GM19239 (cell line): ENCODE measurements around the gene HGS.
A peak's percentile ranks its signal among the peaks of the same experiment; 100 is the strongest.

ENCODE experiments used
- DNase-seq: peaks from one replicate; pipeline ENCODE4 v3.0.0; 2011; ENCODE audit warnings: low spot score; ENCODE audit not compliant: insufficient read length
- FAIRE-seq: peaks from 2 replicates; lab custom pipeline; 2011; peaks lifted over from hg19 to GRCh38; lab: Jason Lieb, UNC

HGS gene

DNA sequence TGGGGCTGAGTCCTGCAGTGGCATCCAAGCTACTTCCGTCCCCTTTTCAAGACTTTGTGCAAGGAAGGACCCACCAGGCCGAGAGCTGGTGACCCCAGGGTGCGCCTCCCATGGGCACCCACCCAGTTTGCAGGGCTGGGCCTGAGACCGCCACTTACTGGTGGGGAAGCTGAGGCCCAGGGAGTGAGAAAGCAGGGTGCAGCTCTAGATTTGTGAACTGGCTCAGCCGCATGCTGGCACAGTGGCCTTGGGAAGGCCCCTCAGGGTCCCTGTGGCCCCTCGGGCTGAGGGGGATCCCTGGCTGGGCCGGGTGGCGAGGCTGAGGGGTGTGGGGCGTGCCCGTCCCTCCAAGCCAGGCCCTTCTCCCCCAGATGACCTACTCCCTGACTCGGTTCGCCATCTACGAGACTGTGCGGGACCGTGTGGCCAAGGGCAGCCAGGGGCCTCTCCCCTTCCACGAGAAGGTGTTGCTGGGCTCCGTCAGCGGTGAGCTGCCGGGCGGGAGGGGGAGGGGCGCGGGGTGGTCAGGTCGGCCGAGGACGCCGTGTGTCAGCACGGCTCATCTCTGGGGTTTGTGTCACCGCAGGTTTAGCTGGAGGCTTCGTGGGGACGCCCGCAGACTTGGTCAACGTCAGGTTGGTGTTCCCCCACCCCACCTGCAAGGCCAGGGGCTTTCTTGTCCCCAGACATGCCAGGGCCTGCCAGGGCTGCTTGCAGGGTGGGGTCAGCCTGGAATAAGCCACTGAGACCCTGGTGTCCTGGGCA lies 31.5 kb downstream of the HGS start:
- DNase-seq = no peak
- no peak for FAIRE-seq

DNA sequence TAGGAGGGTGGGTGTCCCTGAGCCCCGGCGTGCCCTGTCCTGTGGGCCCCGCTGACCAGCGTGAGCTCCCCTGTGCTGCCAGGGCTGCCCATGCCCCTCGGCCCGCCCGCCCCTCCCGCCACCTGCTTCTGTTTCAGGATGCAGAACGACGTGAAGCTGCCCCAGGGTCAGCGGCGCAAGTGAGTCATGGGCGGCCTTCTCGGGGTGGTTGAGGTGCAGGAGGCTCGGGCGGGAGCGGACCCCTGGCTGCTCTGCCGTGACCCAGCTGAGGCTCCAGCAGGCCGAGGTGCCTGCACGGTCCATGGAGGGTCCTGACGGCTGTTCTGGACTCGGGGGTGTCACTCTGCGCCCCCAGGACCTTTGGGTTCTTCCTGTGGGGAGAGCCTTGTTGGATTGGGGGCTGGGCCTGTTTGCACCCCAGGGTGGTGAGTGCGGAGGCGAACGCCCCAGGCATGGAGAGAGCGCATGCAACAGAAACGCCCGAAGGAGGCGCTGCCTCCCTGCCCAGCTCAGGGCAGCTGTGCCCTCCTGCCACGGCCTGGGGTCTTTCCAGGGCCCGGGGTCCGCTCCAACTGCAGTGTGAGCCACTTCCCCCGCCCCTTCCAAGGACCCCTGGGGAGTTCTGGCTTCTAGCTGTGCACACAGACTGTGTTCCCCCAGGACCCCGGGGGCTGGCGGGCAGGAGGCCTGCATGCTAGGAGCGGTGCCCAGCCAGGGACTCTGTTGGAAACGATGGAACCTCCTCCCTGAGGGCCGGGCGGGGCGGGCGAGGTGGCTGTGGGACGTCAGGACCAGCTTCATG lies 32.3 kb downstream of the HGS start:
- FAIRE-seq (no peak), DNase-seq (no peak)

DNA sequence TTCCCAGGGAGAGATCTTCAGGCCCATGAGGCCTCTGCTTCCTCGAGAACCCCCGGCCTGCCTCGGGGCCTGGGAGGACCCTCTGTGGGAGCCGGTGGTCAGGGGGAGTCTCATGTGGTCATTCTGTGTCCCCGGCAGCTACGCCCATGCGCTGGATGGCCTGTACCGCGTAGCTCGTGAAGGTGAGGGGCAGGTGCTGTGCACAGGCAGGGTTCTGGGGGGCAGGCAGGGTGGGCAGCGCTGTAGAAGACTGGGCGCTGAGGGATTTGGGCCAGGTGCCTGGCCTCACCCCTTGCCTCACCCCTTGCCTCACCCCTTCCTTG lies 32.8 kb downstream of the HGS start:
- DNase-seq (no peak), FAIRE-seq (no peak)

DNA sequence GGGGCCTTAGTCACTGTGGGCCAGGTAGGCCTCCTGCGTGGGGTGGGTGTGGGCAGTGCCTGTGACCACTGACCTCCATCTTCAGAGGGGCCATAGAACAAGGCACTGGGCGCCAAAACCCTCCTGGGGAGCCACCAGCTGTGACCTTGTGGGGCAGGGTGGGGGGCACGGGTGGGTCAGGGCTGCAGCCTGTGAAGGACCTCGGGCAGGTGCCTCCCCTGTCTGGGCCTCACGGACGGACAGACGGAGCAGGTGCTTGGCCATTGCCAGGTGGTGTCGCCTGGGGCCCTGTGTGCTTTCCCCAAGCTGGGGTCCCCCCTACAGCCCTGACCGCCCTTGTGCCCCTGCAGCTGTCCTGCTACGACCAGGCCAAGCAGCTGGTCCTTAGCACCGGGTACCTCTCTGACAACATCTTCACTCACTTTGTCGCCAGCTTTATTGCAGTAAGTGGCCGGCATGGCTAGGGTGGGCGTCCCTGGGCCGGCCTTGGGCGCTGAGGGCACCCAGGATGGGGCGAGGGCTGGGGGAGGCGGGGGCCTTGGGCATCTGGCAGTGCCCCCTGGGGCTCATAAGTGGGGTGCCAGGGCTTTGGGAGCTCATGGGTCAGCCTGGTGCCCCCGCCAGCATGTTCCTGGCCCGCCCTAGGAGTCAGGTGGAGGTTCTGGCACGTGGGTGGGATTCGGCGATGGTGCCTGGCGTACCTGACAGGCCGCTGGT lies 33.4 kb downstream of the HGS start:
- FAIRE-seq (no peak), DNase-seq (no peak)

DNA sequence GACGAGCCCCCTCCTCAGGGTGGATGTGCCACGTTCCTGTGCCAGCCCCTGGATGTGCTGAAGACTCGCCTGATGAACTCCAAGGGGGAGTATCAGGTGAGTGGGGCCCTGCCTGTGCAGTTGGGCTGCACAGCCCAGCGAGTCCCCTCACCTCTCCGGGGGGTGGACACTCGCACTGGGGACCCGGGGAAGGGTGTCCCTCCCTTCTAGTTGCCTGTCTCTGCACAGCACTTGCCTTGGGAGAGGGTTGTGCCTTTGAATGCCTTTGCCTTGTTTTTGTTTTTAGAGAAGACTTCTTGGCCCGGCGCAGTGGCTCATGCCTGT lies 33.9 kb downstream of the HGS start:
- no peak for DNase-seq
- no peak for FAIRE-seq

DNA sequence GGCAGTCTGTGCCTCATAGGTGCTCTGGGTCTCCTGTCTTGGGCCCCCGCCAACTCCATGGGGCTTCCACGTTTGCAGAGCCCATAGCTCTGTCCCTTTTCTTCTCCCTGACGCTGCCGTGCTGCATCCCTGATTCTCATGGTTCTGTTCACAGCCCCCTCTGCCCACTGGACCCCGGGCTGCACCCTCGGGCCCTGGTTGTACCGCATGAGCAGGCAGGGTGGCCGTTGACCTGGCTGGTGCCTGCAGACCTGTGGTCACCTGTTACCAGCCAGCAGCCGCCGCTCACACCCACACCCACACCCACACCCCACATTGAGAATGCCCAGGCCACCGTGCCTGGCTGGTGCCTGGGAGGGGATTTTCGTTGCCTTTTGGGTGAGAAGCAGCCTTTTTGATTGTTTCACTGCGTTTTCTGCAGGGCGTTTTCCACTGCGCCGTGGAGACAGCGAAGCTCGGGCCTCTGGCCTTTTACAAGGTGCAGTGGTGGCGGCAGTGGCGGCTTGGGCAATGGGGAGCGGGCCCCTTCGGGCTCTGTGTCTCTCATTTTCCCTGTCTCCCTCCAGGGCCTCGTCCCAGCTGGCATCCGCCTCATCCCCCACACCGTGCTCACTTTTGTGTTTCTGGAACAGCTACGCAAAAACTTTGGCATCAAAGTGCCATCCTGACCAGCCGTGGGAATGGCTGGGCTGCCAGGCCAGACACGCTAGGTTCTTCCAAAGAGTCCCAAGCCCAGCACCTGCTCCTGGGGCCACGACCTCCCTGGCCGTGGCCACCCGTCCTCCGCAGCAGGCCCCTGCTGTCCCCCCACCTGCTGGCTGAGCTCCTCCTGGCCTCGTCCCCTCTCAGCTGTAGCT lies 35.8 kb downstream of the HGS start:
- FAIRE-seq (no peak), DNase-seq (no peak)

DNA sequence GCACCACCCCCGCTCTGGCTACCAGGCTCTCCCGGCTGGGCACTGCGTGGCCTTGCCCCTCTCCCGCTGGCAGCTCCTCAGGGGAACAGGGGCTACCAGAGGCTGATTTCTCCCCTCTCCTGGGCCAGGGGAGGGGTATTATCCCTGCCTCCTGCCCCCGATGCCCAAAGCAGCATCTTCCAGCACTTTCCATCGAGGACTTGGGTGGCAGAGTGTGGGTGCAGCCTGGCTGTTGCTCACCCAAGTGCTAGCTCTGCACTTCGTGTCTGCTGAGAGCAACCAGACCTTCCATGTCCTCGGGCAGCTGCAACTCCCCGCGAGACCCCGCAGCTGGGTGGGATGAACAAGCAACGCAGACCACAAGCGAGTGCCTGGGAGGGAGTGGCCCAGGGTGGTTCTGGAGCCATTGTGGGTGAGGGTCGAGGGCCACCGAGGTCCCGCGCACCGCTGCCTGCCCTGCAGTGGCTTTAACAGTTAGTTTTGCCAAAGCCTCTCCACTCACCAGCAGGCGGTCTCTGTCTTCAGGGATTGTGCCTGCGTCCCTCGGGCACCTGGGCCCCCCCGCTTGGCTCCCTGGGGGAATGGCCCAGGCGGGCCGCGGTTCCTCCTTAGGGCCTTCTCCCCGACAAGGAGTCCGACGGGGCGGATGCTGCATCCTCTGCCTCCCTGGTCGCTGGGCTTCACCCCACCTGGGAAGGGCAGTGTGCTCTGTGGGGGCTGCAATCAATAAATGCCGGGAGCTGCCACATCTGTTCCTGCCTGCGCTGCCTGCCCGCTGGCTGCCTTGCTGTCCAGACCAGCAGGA lies 36.7 kb downstream of the HGS start:
- no peak for DNase-seq
- no peak for FAIRE-seq

DNA sequence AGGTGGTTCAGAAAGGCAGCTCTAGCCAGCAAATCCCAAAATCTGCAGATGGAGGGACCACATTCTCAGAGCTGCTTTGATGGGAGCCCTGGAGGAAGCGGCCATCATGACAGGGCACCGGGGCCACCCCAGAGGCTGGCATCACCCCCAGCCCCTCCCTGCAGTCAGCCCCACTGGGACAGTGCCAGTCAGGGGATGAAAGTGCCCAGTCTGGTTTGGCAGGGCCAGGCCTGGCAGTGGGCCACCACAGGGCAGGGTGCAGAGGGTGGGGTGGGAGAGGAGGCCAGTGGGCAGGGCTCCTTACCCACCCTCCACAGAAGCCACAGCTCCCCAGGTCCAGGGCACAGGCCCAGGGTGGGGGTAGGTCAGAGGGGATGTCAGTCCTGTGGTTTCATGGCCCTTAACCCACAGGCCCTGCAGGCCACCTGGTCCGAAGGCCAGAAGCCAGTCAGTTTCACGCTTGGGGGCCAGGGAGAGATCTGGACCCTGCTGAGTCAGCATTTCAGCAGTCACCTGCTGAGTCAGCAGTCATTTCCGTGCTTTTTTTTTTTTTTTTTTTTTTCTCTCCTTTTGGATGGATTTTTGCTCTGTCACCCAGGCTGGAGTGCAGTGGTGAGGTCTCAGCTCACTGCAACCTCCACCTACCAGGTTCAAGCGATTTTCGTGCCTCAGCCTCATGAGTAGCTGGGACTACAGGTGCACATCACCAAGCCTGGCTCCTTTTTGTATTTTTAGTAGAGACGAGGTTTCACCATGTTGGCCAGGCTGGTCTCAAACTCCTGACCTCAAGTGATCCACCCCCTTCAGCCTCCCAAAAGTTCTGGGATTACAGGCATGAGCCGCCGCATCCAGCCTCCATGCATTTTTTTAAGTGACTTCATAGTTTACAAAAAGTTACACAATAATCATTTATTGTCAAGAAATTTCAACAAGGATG lies 38.6 kb downstream of the HGS start:
- no peak for DNase-seq
- FAIRE-seq = no peak

DNA sequence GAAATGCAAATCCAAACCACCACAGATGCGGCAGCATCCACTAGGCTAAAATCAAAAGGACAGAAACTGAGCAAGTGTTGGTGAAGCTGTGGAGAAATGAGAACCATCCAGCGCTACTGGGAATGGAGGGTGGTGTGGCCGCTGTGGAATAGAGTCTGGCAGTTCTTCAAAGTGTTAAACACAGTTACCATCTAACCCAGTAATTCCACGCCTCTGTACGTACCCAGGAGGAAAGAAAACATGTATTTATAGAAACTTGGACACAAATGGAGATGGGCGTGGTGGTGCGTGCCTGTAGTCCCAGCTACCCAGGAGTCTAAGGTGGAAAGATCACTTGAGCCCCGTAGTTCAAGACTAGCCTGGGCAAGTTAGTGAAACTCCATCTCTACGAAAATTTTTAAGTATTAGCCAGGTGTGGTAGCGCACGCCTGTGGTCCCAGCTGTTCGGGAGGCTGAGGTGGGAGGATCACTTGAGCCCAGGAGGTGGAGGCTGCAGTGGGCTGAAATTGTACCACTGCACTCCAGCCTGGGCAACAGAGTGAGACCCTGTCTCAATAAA lies 39.9 kb downstream of the HGS start:
- no peak for DNase-seq
- FAIRE-seq = no peak

DNA sequence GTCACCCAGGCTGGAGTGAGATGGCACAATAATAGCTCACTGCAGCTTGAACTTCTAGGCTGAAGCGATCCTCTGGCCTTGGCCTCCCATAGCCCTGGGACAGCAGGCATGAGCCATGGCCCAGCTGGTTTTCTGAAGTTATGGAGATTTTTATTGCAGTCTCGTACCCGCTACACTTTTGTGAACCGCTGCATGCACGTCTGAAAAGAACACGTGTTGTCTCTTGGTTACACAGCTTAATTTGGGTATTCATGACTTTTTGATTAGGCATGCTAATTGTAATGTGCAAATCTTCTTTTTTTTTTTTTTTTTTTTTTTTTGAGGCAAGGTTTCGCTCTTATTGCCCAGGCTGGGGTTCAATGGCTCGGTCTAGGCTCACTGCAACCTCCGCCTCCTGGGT lies 41.6 kb downstream of the HGS start:
- FAIRE-seq = no peak
- DNase-seq = no peak

DNA sequence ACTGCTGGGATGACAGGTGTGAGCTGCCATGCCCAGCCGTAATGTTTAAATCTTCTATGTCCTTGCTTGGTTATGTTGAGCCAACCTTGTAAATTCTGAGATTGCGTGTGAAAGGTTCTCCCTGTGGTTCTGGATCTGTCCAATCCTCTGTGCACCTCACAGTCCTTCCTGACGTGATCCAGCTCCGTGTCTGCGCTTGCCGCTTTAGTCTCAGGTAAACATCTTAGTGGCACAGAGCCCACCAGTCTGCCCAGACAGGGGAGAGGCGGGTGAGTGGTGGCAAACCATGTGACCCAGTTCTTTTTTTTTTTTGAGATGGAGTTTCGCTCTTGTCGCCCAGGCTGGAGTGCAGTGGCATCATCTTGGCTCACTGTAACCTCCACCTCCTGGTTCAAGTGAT lies 42.2 kb downstream of the HGS start:
- no peak for FAIRE-seq
- DNase-seq = no peak

DNA sequence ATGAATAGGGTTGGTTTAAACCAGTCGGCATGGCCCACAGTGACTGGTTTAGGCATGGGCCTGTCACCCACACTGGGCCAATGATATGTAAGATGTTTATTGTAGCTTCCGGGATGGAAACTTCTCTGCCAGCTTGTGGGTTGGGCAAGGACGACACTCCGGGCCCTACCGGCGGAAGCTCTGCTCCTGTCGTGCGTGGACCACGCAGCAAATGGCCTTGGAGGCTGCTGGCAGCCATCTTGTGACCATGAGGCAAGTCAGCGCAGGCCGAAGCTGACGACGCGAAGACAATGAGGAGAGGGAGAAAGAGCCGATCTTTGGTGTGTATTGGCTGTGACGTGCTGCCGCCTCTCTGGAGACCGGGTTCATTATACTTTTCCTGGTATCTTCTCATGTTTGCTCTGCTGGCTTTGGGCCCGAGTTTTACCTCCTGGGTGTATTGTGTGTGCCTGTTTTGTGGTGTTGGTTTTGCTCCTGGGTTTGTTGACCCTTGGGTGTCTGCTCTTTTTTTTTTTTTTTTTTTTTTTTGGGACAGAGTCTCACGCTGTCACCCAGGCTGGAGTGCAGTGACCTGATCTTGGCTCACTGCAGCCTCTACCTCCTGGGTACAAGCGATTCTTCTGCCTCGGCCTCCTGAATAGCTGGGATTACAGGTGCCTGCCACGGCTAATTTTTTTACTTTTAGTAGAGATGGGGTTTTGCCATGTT lies 43.7 kb downstream of the HGS start:
- DNase-seq = no peak
- FAIRE-seq = no peak

DNA sequence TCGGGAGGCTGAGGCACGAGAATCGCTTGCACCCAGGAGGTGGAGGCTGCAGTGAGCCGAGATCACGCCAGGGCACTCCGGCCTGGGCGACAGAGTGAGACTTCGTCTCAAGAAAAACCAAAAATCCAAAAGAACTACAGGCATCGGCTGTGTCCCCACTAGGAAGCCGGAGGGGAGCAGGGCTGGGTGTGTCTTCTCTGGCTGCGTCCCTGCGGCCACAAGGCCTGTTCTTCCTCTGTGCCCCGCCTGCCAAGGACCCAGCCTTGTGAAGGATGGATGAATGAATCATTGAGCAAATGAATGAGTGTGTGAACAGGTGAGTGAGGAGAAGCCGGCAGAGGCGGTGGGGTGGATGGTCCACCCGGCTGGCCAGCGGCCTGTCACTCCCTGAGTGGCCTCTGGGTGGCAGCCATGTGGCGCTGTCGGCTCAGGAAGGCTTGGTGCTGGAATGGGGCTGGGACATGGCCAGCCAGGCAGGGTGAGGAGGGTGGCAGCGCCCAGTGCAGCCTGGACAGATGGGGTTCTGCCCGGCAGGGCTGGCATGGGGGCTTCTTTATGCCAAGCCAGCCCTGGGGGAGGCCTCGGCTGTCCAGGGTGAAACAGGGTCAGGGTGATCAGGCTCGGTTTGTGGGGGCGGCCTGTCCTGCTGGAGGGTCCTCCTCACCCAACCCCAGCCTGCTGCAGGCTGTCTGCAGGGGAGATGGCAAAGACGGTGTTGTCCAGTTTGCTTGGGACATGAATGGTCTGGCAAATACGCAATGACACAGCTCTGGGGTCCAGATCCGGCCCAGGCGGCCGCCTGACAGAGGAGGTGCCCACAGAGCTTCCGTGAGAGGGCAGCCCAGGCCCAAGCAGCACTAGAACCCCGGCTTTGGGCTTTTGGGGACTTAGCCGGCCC lies 49.9 kb downstream of the HGS start:
- FAIRE-seq = peak; percentile 72
- peak; percentile 93 for DNase-seq

DNA sequence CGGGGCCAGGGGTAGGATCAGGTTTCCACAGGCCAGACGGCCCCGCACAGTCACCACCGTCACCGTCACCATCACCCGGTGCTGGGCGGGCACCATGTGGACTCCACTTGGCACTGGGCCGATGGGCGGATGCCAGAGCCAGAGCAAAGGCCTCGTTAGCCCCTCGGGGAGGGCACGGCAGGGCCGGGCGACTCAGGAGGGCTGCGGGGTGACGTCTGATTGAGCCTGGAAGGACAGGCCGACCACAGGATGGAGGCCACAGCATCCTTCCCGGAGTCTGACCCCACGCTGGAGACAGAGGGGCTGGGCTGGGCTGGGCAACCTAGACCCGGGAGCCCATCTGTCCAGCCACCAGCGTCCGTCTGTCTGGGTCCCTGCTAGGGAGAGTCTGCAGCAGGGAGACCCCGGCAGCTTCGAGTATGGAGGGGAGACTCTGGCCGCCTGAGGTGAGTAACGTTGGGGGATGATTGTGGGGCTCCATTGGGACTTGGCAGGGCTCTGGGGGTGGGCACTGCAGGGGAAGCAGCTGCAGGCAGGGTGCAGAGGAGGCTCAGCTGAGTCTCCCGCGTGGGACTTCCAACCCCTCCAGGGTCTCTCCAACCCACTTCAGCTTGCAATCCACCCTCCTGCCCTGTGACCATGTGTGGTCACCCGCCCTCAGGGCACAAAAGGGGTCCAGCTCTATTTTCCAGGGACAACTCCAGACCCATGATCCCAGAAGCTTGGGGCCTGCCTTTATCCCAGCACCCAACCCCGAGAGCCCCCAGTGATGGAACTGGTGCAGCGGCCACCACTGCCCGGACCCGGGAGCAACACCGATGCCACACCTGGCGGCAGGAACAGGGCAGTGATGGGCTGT lies 50.8 kb downstream of the HGS start:
- no peak for DNase-seq
- FAIRE-seq = no peak

DNA sequence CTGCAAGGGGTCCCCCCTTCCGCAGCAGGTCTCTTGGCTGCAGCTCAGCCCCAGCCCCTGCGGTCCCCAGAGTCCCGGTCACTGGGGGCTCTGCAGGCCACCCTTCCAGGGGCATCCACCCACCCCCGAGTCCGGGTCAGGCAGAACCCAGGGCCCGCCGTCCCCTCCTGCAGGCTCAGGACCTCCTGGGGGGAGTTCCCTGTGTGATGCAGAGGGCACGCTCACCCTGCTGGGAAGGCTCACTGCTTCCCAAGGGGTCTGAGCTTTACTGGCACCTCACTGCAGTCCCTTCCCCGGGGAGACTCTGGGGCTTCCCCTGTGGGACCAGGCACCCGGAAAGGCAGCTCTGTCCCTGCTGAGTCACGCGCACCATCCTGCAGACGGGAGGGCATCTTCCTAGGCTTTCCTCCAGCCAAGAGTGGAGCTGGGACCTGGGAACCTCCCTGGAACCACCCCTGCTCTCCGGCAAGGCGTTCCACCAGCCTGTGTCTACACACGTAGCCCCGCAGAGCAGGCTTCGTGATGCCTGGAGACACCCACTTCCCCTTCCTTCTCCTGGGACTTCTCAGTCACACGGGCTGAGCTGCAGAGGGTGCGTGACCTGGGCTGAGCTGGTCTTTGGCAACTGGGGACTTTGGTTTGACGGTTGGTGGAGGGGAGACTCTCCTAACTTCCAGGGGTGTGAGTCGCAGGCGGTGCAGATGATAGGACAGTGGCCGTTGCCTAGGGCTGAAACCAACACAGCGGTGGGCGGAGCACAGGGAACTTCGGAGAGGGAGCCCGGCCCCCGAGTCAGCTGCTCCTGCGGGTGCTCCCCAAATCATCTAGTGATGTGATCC lies 51.7 kb downstream of the HGS start:
- peak; percentile 64 for FAIRE-seq

More for the DNA sequence above, 51.7 kb downstream of the HGS start:
- DNase-seq = no peak
